ENCODE measurements around the gene OR6Q1. TPM values are rescaled to one million over a fixed set of nuclear protein-coding genes. Genes with fewer than 3 reads are reported as not detected.

OR6Q1 gene
- total RNA-seq, 1 donor from 2014 or later, result not detected

GRCh38 chr11:58057481-58057880 lies 26.7 kb downstream of the OR6Q1 start:
- no peak for DNase-seq (ENCODE audit: low spot score)

- DNase-seq (ENCODE audit: low spot score), result no peak
These were observed 27.7 kb downstream of the OR6Q1 start for GRCh38 chr11:58058276-58059006.

- DNase-seq (ENCODE audit: low spot score), result no peak
These were observed 28.2 kb downstream of the OR6Q1 start for GRCh38 chr11:58059007-58059350.

- no peak for DNase-seq (ENCODE audit: low spot score)
These were observed 29.8 kb downstream of the OR6Q1 start for GRCh38 chr11:58060535-58060934.

GRCh38 chr11:58060939-58061672 lies 30.4 kb downstream of the OR6Q1 start:
- no peak for DNase-seq (ENCODE audit: low spot score)

GRCh38 chr11:58061813-58062212 lies 31.1 kb downstream of the OR6Q1 start:
- DNase-seq (ENCODE audit: low spot score), result no peak

GRCh38 chr11:58067685-58068084 lies 36.9 kb downstream of the OR6Q1 start:
- no peak for DNase-seq (ENCODE audit: low spot score)

GRCh38 chr11:58068655-58069054 lies 37.9 kb downstream of the OR6Q1 start:
- no peak for DNase-seq (ENCODE audit: low spot score)

- no peak for DNase-seq (ENCODE audit: low spot score)
These were observed 39.8 kb downstream of the OR6Q1 start for GRCh38 chr11:58070585-58070984.

- DNase-seq (ENCODE audit: low spot score), result no peak
These were observed 45.0 kb downstream of the OR6Q1 start for GRCh38 chr11:58075781-58076180.

Other genes starting within 250 kb of the OR6Q1 start
- gene OR9Q1, start 7.1 kb upstream of the OR6Q1 start, total RNA-seq, result not detected
- not detected for gene OR9I1, start 94.6 kb downstream of the OR6Q1 start, total RNA-seq
- not detected for gene OR9Q2, start 158.1 kb downstream of the OR6Q1 start, total RNA-seq
- gene OR1S2, start 173.2 kb downstream of the OR6Q1 start, total RNA-seq, result not detected
- gene OR1S1, start 181.8 kb downstream of the OR6Q1 start, total RNA-seq, result not detected
- gene OR10Q1, start 198.0 kb downstream of the OR6Q1 start, total RNA-seq, result not detected
- not detected for gene OR10W1, start 237.3 kb downstream of the OR6Q1 start, total RNA-seq